OCI-M2 (cell line): ENCODE results near the gene CLCNKB.

Experiments
- DNase-seq: peaks from one replicate; lab custom pipeline; 2025; ENCODE audit not compliant: unreplicated experiment; lab: John Stamatoyannopoulos, UW

Gene CLCNKB

GRCh38 chr1:16091296-16091695 is 47.7 kb downstream of the CLCNKB start:
- no peak for DNase-seq

GRCh38 chr1:16092097-16092922 is 48.7 kb downstream of the CLCNKB start:
- DNase-seq: no peak

GRCh38 chr1:16092923-16093511 is 49.4 kb downstream of the CLCNKB start:
- no peak for DNase-seq

- DNase-seq: no peak
Observed at GRCh38 chr1:16093611-16094010, 50.0 kb downstream of the CLCNKB start.

- DNase-seq: no peak
Observed at GRCh38 chr1:16094453-16095158, 51.0 kb downstream of the CLCNKB start.

GRCh38 chr1:16095447-16095846 is 51.9 kb downstream of the CLCNKB start:
- no peak for DNase-seq

- DNase-seq: no peak
Observed at GRCh38 chr1:16099412-16099811, 55.8 kb downstream of the CLCNKB start.

- DNase-seq: no peak
Observed at GRCh38 chr1:16101623-16102022, 58.0 kb downstream of the CLCNKB start.
